Measurements from ENCODE around the gene KTN1.
A peak's percentile ranks its signal among the peaks of the same experiment; 100 is the strongest.

The KTN1 gene

GRCh38 chr14:55586411-55586810, 6.4 kb downstream of the KTN1 start:
- H3K4me3 ChIP-seq (ENCODE audit: low read depth, low read length) = no peak overlapping the region
- no peaks in the 10 kb centered on the region for H3K36me3 ChIP-seq (replicated peaks)
- in situ Hi-C loops (cut with HindIII; ENCODE audit: low pct_ligation_motif_present, low sequenced_read_pairs) = no loop called here
- no peaks in the 10 kb centered on the region for H3K27me3 ChIP-seq (replicated peaks)
- no peak for TF ChIP-seq CTCF (IDR thresholded peaks at IDR 0.05; ENCODE audit: low read depth, low read length, missing control alignments)
- DNase-seq = no peak
- peak overlapping the region; percentile 16 for H3K27ac ChIP-seq

GRCh38 chr14:55587847-55588246, 7.8 kb downstream of the KTN1 start:
- DNase-seq = no peak
- in situ Hi-C loops (cut with HindIII; ENCODE audit: low pct_ligation_motif_present, low sequenced_read_pairs) = no loop called here
- TF ChIP-seq CTCF (IDR thresholded peaks at IDR 0.05; ENCODE audit: low read depth, low read length, missing control alignments) = no peak
- no peak overlapping the region for H3K4me3 ChIP-seq (ENCODE audit: low read depth, low read length)
- no peaks in the 10 kb centered on the region for H3K27me3 ChIP-seq (replicated peaks)
- no peaks in the 10 kb centered on the region for H3K36me3 ChIP-seq (replicated peaks)
- H3K27ac ChIP-seq = no peak overlapping the region

- Histone ChIP-seq H3K27me3 (replicated peaks) (no peaks in the 10 kb centered on the region), H3K36me3 (replicated peaks) (no peaks in the 10 kb centered on the region), H3K27ac (peak overlapping the region; percentile 27), H3K4me3 (ENCODE audit: low read depth, low read length) (no peak overlapping the region)
- no peak for TF ChIP-seq CTCF (IDR thresholded peaks at IDR 0.05; ENCODE audit: low read depth, low read length, missing control alignments)
- in situ Hi-C loops (cut with HindIII; ENCODE audit: low pct_ligation_motif_present, low sequenced_read_pairs) = no loop called here
- no peak for DNase-seq
Measured at GRCh38 chr14:55588259-55588699, 8.3 kb downstream of the KTN1 start.

GRCh38 chr14:55589171-55589570, 9.2 kb downstream of the KTN1 start:
- Histone ChIP-seq H3K4me3 (ENCODE audit: low read depth, low read length) (no peak overlapping the region), H3K36me3 (replicated peaks) (no peaks in the 10 kb centered on the region), H3K27me3 (replicated peaks) (no peaks in the 10 kb centered on the region), H3K27ac (no peak overlapping the region)
- in situ Hi-C loops (cut with HindIII; ENCODE audit: low pct_ligation_motif_present, low sequenced_read_pairs) = no loop called here
- no peak for TF ChIP-seq CTCF (IDR thresholded peaks at IDR 0.05; ENCODE audit: low read depth, low read length, missing control alignments)
- no peak for DNase-seq

GRCh38 chr14:55592436-55592835, 12.4 kb downstream of the KTN1 start:
- Histone ChIP-seq H3K27me3 (replicated peaks) (no peaks in the 10 kb centered on the region), H3K36me3 (replicated peaks) (no peaks in the 10 kb centered on the region), H3K4me3 (ENCODE audit: low read depth, low read length) (no peak overlapping the region), H3K27ac (no peak overlapping the region)
- DNase-seq = no peak
- TF ChIP-seq CTCF (IDR thresholded peaks at IDR 0.05; ENCODE audit: low read depth, low read length, missing control alignments) = no peak
- in situ Hi-C loops (cut with HindIII; ENCODE audit: low pct_ligation_motif_present, low sequenced_read_pairs) = no loop called here

- TF ChIP-seq CTCF (IDR thresholded peaks at IDR 0.05; ENCODE audit: low read depth, low read length, missing control alignments) = no peak
- Histone ChIP-seq H3K27me3 (replicated peaks) (no peaks in the 10 kb centered on the region), H3K36me3 (replicated peaks) (no peaks in the 10 kb centered on the region), H3K27ac (no peak overlapping the region), H3K4me3 (ENCODE audit: low read depth, low read length) (no peak overlapping the region)
- in situ Hi-C loops (cut with HindIII; ENCODE audit: low pct_ligation_motif_present, low sequenced_read_pairs) = no loop called here
- DNase-seq = no peak
Measured at GRCh38 chr14:55593698-55594097, 13.7 kb downstream of the KTN1 start.

Data from brain microvascular endothelial cell (primary cell).